PC-3 (cell line): Measurements from ENCODE around the gene KCNB1.

ENCODE experiments used
- CTCF ChIP-seq: fragments of 300-600 bp; sonication (generic); conservative IDR thresholded peaks from 2 replicates; pipeline ENCODE4 v1.5.1; 2017; ENCODE audit warnings: antibody characterized with exemption, low read depth, mild to moderate bottlenecking, low read length
- EZH2 ChIP-seq: fragments of 300-600 bp; sonication (generic); IDR thresholded peaks from one replicate; pipeline ENCODE4 v1.6.1; 2017; ENCODE audit warnings: antibody characterized with exemption, mild to moderate bottlenecking, low read length; ENCODE audit not compliant: unreplicated experiment

GRCh38 chr20:49381558-49382493 is 100.6 kb downstream of the KCNB1 start:
- no peak for TF ChIP-seq EZH2
- TF ChIP-seq CTCF, result no peak
